Thyroid gland (tissue), 4 donors: Measurements from ENCODE around the gene ANAPC16.

Experiments
- CTCF ChIP-seq, 6 experiments: fragments of 200-600 bp in 3 of 6; fragments of 450-650 bp in 3 of 6; sonication (generic) in 3 of 6; IDR thresholded peaks; one replicate each; pipeline ENCODE4 v1.5.1; 2016 to 2019; ENCODE audit warnings: antibody characterized with exemption in 6 of 6, mild to moderate bottlenecking in 2 of 6, inconsistent platforms in 1 of 6, moderate library complexity in 1 of 6
- POLR2A ChIP-seq, 2 donors: fragments of 450-650 bp; IDR thresholded peaks; one replicate each; pipeline ENCODE4 v1.6.1; 2017; ENCODE audit warnings: antibody characterized with exemption in 2 of 2, mild to moderate bottlenecking in 2 of 2, moderate library complexity in 1 of 2

- no peak for TF ChIP-seq CTCF (IDR thresholded peaks at IDR 0.05)
- no peak for TF ChIP-seq POLR2A (IDR thresholded peaks at IDR 0.05)
Measured at GRCh38 chr10:72204724-72205123, 11.1 kb upstream of the ANAPC16 start.
